CD1c-positive myeloid dendritic cell (primary cell): Measurements from ENCODE around the gene POU1F1.
"Not testable (repeated sequence)": the region's sequence is repeated elsewhere in the genome, so short reads cannot be mapped to it uniquely, and the experiment has no call there.

Source experiments
- DNase-seq: peaks from one replicate; pipeline ENCODE4 v3.0.0-alpha.2; 2016; ENCODE audit errors: extremely low spot score

Gene POU1F1

GRCh38 chr3:87250009-87250408 is 26.4 kb downstream of the POU1F1 start:
- DNase-seq = no peak

GRCh38 chr3:87248831-87249230 is 27.6 kb downstream of the POU1F1 start:
- no peak for DNase-seq

GRCh38 chr3:87248231-87248630 is 28.2 kb downstream of the POU1F1 start:
- DNase-seq = not testable (repeated sequence)

- no peak for DNase-seq
Observed at GRCh38 chr3:87247430-87247773, 29.0 kb downstream of the POU1F1 start.

- no peak for DNase-seq
Observed at GRCh38 chr3:87246662-87247429, 29.5 kb downstream of the POU1F1 start.

GRCh38 chr3:87236093-87236492 is 40.3 kb downstream of the POU1F1 start:
- DNase-seq = no peak

- no peak for DNase-seq
Observed at GRCh38 chr3:87233805-87234204, 42.6 kb downstream of the POU1F1 start.

GRCh38 chr3:87229113-87229512 is 47.3 kb downstream of the POU1F1 start:
- no peak for DNase-seq

GRCh38 chr3:87228316-87228715 is 48.1 kb downstream of the POU1F1 start:
- DNase-seq = no peak

- DNase-seq = no peak
Observed at GRCh38 chr3:87227835-87228144, 48.6 kb downstream of the POU1F1 start.

- peak; percentile 98 for DNase-seq
Observed at GRCh38 chr3:87227104-87227834, 49.1 kb downstream of the POU1F1 start, which contains the start of gene CHMP2B. TSS of gene CHMP2B (plus strand) at chr3:87227309. CDS start at chr3:87227523, 214 bp downstream.

- DNase-seq = no peak
Observed at GRCh38 chr3:87225659-87226058, 50.7 kb downstream of the POU1F1 start.

GRCh38 chr3:87219611-87220010 is 56.8 kb downstream of the POU1F1 start:
- no peak for DNase-seq

- DNase-seq = no peak
Observed at GRCh38 chr3:87218560-87218959, 57.8 kb downstream of the POU1F1 start.
